B cell (primary cell): ENCODE measurements around the gene TPO.

Experiments
- CTCF ChIP-seq: fragments of 200-600 bp; IDR thresholded peaks from one replicate; pipeline ENCODE4 v1.8.0; 2022; ENCODE audit warnings: antibody characterized with exemption, mild to moderate bottlenecking
- EZH2 ChIP-seq: IDR thresholded peaks from 2 replicates; pipeline ENCODE4 v1.6.1; 2012; ENCODE audit warnings: borderline replicate concordance, low read depth, mild to moderate bottlenecking, moderate library complexity, low read length; ENCODE audit not compliant: insufficient read depth, poor library complexity, severe bottlenecking

DNA sequence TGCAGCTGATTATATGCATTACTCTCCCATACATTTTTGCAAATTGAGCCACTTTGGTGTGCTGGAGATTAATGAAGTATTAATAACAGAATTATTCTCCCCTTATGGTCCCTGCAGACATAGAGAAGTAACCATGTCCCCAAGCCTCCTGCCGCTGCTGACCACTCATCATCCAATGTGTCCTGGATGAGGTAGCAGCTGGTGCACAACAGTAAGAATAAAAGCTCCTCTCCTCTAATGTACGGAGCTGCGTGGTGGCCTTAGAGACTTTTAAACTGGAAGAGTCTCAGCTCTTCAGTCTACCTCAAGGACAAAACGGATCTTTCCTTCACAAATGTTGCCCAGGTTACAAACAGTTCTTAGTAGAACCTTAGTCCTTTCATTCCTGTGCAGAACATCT is 37.7 kb downstream of the TPO start:
- TF ChIP-seq CTCF (no peak), EZH2 (no peak)
